Peyer's patch (tissue), 4 donors: ENCODE results near the gene CDX1. TPM values are rescaled to one million over a fixed set of nuclear protein-coding genes. Genes with fewer than 3 reads are reported as not detected.
A peak's percentile ranks its signal among the peaks of the same experiment; 100 is the strongest.

Experiments used
- DNase-seq, 3 donors: peaks; one replicate each; pipeline ENCODE4 v3.0.0-alpha.2; 2017 to 2019
- H3K27ac ChIP-seq, 4 donors: fragments of 200-600 bp; sonication (generic); one replicate each; pipeline ENCODE4 v1.5.1; 2016 to 2019
- H3K27me3 ChIP-seq, 2 donors: fragments of 200-600 bp; sonication (generic); one replicate each; pipeline ENCODE4 v1.5.1; 2019
- H3K36me3 ChIP-seq, 3 donors: fragments of 200-600 bp; sonication (generic); one replicate each; pipeline ENCODE4 v1.5.1; 2016 to 2019
- H3K4me1 ChIP-seq, 4 donors: fragments of 200-600 bp; sonication (generic); one replicate each; pipeline ENCODE4 v1.5.1; 2016 to 2019
- H3K4me3 ChIP-seq, 4 donors: fragments of 200-600 bp; sonication (generic); 1 replicate in 3 of 4; 2 replicates in 1 of 4; pipeline ENCODE4 v1.5.1; 2016 to 2019; ENCODE audit warnings: mild to moderate bottlenecking in 1 of 4
- H3K9me3 ChIP-seq, 4 donors: fragments of 200-600 bp; sonication (generic); one replicate each; pipeline ENCODE4 v1.5.1; 2016 to 2019; ENCODE audit warnings: mild to moderate bottlenecking in 1 of 4
- CTCF ChIP-seq, 6 experiments: fragments of 450-650 bp in 4 of 6; fragments of 200-600 bp in 2 of 6; sonication (generic) in 1 of 6; IDR thresholded peaks; one replicate each; pipeline ENCODE4 v1.5.1; 2017 to 2019; ENCODE audit warnings: antibody characterized with exemption in 6 of 6, mild to moderate bottlenecking in 3 of 6, moderate library complexity in 1 of 6
- POLR2A ChIP-seq, 2 donors: fragments of 450-650 bp; IDR thresholded peaks; one replicate each; pipeline ENCODE4 v1.5.1; 2017; ENCODE audit warnings: antibody characterized with exemption in 2 of 2, mild to moderate bottlenecking in 2 of 2, moderate library complexity in 2 of 2
- total RNA-seq, 4 donors: library from RNA; depleted of rRNA; stranded (reverse); fragments of >200 nt; gene quantifications; one replicate each; pipeline ENCODE4 v1.1.0, GENCODE V29; 2016

The CDX1 gene
- total RNA-seq, 4 donors from 2014 or later, result 177 to 429 (median 370) TPM

- H3K27me3 ChIP-seq, result no peaks in the 10 kb centered on the region
- peaks cover 0 to 38% (median 0%) of the 10 kb centered on the region in 4 donors for H3K4me1 ChIP-seq
- no peak for TF ChIP-seq CTCF (IDR thresholded peaks at IDR 0.05)
- no peak for TF ChIP-seq POLR2A (IDR thresholded peaks at IDR 0.05)
- no peaks in the 10 kb centered on the region for H3K9me3 ChIP-seq
- H3K36me3 ChIP-seq, result no peaks in the 10 kb centered on the region
- H3K4me3 ChIP-seq, result no peak overlapping the region
- peak overlapping the region in 3 of 4 donors; percentile 16 to 48 (median 42) for H3K27ac ChIP-seq
- no peak for DNase-seq
These were observed 18.9 kb upstream of the CDX1 start for GRCh38 chr5:150147670-150148069.

- no peak overlapping the region for H3K4me3 ChIP-seq
- H3K36me3 ChIP-seq, result no peaks in the 10 kb centered on the region
- H3K9me3 ChIP-seq, result no peaks in the 10 kb centered on the region
- H3K27ac ChIP-seq, result peak overlapping the region in 3 of 4 donors; percentile 16 to 48 (median 25)
- TF ChIP-seq POLR2A (IDR thresholded peaks at IDR 0.05) (no peak), CTCF (IDR thresholded peaks at IDR 0.05) (no peak)
- no peak for DNase-seq
- H3K4me1 ChIP-seq, result peaks cover 0 to 32% (median 0%) of the 10 kb centered on the region in 4 donors
- no peaks in the 10 kb centered on the region for H3K27me3 ChIP-seq
These were observed 18.3 kb upstream of the CDX1 start for GRCh38 chr5:150148117-150148927.

- H3K4me1 ChIP-seq, result peaks cover 0 to 20% (median 0%) of the 10 kb centered on the region in 4 donors
- TF ChIP-seq POLR2A (IDR thresholded peaks at IDR 0.05) (no peak), CTCF (IDR thresholded peaks at IDR 0.05) (no peak)
- H3K4me3 ChIP-seq, result no peak overlapping the region
- no peak overlapping the region for H3K27ac ChIP-seq
- no peaks in the 10 kb centered on the region for H3K9me3 ChIP-seq
- no peaks in the 10 kb centered on the region for H3K27me3 ChIP-seq
- no peaks in the 10 kb centered on the region for H3K36me3 ChIP-seq
- DNase-seq, result no peak
These were observed 17.0 kb upstream of the CDX1 start for GRCh38 chr5:150149618-150150017.

- peaks cover 0 to 5% (median 0%) of the 10 kb centered on the region in 4 donors for H3K4me1 ChIP-seq
- no peak for TF ChIP-seq CTCF (IDR thresholded peaks at IDR 0.05)
- TF ChIP-seq POLR2A (IDR thresholded peaks at IDR 0.05), result no peak
- peak overlapping the region in 3 of 4 donors; percentile 46 to 79 (median 63) for H3K27ac ChIP-seq
- H3K27me3 ChIP-seq, result no peaks in the 10 kb centered on the region
- no peaks in the 10 kb centered on the region for H3K36me3 ChIP-seq
- no peak for DNase-seq
- peak overlapping the region; percentile 0 to 44 (median 8) for H3K4me3 ChIP-seq
- no peaks in the 10 kb centered on the region for H3K9me3 ChIP-seq
These were observed 13.7 kb upstream of the CDX1 start for GRCh38 chr5:150152636-150153462.

DNA sequence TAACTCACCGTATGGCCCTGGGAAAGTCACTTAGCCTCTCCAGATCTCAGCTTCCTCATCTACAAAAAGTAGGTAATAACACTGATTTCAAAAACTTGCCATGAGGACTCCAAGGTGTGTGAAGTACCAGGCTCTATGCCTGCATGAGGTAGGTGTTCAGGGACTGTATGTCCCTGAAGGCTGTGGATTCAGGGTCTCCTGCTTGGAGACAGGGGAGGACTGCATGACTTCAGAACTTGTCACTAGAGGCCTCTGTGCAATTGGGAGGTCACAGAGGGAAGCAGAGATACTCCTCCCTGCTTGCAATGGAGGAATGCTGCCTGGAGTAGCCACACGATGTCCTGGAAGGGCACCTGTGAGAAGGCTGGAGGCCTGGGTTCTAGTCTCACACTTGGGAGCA, 13.1 kb upstream of the CDX1 start:
- Histone ChIP-seq H3K4me1 (no peaks in the 10 kb centered on the region), H3K9me3 (no peaks in the 10 kb centered on the region), H3K4me3 (peak overlapping the region; percentile 0 to 44 (median 23)), H3K27me3 (no peaks in the 10 kb centered on the region), H3K36me3 (no peaks in the 10 kb centered on the region), H3K27ac (peak overlapping the region in 3 of 4 donors; percentile 63 to 79 (median 65))
- TF ChIP-seq POLR2A (IDR thresholded peaks at IDR 0.05), result no peak
- no peak for TF ChIP-seq CTCF (IDR thresholded peaks at IDR 0.05)
- DNase-seq, result no peak
